Measurements from ENCODE around the gene CAMLG.
"Not testable (repeated sequence)": the region's sequence is repeated elsewhere in the genome, so short reads cannot be mapped to it uniquely, and the experiment has no call there.

The CAMLG gene

DNA sequence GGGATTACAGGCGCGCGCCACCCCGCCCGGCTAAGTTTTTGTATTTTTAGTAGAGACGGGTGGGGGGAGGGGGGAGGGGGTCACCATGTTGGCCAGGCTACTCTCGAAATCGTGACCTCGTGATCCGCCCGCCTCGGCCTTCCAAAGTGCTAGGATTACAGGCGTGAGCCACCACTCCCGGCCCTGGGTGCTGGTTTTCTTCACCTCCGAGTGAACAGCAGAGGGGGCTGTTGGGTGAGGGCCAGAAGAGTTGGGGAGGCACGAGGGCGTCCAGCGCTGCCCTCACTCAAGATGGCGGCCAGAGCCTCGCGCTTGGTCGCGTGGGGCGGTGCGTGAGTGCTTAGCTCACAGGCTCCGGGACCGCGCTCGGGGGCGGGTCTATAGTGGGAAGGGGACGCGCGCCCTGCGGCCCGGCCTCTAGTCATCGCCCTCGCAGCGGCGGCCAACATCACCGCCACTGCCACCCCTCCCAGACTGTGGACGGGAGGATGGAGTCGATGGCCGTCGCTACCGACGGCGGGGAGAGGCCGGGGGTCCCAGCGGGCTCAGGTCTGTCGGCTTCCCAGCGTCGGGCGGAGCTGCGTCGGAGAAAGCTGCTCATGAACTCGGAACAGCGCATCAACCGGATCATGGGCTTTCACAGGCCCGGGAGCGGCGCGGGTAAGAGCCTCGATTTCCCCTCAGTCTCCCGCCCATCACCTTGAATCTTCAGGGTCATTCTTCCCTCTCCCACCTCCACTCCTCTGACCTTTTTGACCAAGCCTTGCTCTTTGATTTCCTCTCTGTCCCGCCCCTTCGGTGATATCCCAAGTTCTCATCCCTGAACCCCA, at the start of gene CAMLG:
Gene CAMLG, plus strand, starts transcription at position 416 of the 830 bp plus-strand sequence. Its CDS starts 73 bp downstream, at position 489.
- DNase-seq (ENCODE audit: low read depth) = peak; percentile 98

DNA sequence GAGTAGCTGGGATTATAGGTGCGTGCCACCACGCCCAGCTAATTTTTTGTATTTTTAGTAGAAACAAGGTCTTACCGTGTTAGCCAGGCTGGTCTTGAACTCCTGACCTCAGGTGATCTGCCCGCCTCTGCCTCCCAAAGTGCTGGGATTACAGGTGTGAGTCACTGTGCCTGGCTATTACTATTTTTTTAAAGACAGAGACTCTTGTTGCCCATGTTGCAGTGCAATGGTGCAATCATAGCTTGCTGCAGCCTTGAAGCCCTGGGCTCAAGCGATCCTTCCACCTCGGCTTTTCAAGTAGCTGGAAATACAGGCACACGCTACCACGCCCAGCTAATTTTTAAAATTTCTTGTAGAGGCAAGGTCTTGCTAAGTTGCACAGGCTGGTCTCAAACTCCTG, 48.2 kb upstream of the CAMLG start:
- DNase-seq (ENCODE audit: low read depth) = not testable (repeated sequence)

DNA sequence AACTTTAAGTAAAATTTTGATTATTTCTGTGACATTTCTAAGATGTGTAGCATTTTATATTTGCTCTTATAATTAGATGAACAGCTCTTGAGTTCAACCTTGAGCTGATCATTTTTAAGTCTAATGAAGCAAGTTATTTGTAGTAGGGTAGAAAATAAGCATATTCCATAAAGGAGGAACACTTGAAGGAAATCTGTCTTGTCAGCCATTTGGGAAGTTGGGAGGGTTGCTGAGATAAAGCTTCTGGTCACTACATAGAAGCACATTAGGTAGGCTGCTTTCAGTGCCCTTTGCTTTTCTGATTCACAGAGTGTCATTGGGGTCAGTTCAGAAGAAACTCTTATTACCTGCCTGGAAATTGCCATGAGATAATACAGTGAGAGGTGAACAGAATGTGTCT, 45.6 kb upstream of the CAMLG start:
- no peak for DNase-seq (ENCODE audit: low read depth)

DNA sequence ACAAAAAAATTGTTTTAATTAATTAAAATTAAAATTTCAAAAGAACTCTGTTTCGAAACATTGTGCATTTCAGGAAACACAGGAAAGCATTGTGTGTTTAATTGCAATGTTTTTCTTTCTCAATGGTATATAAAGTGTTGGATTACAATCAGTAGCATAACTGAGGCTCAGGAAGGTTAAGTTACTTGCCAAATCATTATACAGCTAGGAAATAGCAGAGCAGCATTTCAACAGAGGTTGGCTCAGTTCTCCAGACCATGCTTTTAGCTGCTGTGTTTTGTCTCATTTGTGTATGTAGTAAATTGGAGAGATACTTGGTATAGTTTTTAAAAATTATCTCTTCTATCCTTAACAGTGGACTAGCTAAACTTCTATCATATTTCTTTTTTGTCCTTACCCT, 30.0 kb upstream of the CAMLG start:
- no peak for DNase-seq (ENCODE audit: low read depth)

DNA sequence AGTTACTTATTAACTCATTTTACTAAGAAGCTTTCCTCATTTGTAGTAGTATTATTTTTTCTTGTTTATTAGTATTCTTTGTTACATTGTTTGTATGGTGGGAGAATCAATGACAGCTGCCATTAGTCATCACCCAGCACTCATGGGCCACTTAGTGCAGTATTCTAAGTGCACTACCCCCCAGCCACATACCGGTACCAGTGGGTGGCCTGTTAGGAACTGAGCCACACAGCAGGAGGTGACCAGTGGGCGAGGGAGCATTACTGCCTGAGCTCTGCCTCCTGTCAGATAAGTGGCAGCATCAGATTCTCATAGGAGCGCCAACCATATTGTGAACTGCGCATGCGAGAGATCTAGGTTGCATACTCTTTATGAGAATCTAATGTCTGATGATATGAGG, 24.2 kb upstream of the CAMLG start:
- DNase-seq (ENCODE audit: low read depth) = no peak

DNA sequence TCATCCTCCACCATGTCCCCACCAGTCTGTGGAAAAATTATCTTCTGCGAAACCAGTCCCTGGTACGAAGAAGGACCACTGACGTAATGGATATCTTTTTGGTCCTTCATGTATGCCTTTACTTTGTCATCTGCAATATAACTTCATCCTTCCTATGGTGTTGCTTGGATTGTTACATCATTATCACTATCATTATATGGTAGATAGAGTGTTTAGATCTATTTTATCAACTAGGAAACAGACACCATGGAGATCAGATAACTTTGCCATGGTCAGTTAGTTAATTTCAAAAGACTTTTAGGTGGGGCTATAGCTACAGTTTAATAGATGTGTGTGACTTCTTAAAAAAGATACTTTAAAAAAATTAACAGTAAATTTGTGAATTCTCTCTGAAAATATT, 23.8 kb upstream of the CAMLG start:
- no peak for DNase-seq (ENCODE audit: low read depth)

DNA sequence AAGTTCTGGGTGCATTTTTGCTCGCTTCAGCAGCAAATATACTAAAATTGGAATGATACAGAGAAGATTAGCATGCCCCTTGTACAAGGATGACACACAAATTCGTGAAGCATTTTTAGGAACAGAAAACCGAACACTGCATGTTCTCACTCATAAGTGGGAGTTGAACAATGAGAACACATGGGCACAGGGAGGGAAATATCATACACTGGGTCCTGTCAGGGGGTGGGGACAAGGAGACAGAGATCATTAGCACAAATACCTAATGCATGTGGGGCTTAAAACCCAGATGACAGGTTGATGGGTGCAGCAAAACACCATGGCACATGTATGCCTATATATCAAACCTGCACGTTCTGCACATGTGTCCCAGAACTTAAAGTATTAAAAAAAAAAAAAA, 22.9 kb upstream of the CAMLG start:
- DNase-seq (ENCODE audit: low read depth) = not testable (repeated sequence)

DNA sequence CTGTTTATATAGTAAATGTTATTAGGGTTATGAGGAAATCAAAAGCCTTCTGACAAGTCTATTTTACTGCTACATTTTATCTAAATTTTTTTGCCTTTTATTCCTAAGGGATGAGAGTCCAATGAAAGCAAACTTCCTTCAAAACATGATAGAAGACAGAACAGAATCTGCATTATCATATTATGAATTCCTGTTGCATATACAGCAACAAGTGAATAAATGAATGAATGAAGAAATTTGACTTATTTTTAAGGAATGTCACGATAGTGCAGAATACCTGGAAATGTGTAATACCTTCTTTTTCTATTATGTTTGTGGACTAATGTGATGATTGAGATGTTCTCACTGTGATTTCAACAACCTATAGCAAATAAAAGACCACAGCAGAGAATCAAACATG, 13.5 kb upstream of the CAMLG start:
- no peak for DNase-seq (ENCODE audit: low read depth)

DNA sequence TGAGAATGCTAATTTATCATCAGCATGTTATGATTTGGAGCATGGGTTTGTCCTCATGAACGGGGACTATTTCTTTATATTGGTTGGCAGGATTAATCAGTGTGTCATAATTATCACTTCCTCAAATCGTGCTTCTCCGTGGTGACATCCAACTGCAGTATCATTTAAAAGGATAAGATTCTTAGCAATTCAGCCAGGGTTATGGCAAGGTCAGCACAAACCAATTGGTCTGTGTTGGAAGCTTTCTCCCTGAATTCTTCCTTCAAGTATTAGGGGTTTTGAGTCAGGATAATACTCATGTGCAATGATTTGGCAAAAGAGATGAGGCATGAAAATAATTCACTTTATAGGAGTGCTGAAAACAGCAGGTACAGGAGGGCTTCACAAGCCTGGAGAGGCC, 5.5 kb upstream of the CAMLG start:
- no peak for DNase-seq (ENCODE audit: low read depth)

DNA sequence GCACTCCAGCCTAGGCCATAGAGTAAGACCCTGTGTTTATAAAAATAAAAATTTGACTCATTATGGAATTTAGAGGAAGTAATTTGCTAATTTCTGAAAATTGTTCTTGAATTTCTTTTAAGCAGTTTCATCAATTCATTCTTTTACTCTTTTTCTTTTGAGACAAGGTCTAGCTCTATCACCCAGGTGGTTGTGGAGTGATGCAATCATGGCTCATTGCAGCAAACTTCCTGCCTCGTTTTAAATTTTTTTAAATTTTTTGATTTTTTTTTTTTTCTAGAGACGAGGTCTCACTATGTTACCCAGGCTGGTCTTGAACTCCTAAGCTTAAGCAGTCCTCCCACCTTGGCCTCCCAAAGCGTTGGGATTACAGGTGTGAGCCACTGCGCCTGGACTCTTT, 3.1 kb upstream of the CAMLG start:
- DNase-seq (ENCODE audit: low read depth) = no peak

DNA sequence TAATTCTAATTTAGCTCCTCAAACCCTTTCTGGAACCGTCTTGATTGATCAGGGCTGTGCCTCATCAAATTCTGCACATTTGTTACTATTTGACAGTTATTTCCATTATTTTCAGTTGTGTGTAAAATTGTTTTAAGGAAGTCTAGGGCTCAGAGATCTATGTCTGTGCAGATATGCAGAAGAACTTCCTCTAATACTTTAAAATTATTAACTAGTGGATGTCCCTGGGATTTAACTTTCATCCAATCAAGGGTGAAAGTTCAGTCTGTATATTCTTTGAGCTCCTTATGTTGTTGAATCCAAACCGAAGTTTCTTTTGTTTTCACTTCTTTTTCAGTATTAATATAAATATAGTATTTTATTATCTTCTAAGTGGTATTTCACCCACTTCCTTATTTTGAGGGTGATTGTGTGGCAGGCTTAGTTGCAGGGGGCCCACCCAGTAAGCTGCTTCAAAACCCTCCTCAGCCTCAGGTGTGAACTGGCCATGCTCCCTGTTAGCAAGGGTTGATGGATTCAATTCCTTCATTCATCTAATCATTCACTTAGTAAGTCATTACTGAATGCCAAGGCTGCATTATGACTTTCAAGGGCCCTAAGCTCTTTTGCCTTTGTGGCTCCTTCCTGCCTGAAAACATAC, 2.1 kb upstream of the CAMLG start:
- no peak for DNase-seq (ENCODE audit: low read depth)

DNA sequence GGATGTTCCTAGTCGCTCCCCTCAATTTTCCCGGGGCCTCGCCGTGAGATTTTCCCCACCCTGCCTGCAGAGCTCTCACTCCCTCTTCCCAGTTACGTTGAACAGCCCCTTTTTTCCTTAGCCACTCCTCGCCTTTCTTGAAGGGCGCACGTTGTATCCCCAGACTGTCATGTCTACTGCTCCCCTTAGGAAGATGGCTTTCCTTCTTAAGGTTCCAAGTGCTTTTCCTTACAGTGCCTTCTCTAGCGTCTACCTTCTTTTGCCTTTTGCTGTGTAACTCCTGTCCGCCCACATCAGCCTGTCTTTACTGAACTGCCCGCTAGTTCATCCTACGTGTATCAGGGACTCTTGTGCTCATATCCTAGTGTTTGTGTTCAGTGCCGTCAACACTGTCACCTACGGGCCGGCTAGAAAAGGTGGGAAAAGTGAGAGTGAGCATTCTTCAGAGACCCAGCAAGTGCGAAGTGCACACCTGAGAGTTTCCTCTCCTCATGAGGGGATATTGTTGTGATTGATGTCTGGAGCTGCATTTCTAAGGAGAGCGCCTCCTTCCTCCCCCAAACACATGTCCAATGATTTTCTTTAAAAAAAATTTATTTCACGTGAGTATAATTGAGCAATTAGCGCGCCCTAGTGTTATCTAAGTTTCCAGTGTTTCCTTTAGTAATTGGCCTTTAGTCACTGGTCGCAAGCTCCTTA, 764 bp downstream of the CAMLG start:
- no peak for DNase-seq (ENCODE audit: low read depth)

DNA sequence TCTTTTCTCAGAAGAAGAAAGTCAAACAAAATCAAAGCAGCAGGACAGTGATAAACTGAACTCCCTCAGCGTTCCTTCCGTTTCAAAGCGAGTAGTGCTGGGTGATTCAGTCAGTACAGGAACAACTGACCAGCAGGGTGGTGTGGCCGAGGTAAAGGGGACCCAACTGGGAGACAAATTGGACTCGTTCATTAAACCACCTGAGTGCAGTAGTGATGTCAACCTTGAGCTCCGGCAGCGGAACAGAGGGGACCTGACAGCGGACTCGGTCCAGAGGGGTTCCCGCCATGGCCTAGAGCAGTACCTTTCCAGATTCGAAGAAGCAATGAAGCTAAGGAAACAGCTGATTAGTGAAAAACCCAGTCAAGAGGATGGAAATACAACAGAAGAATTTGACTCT, 2.7 kb downstream of the CAMLG start:
- no peak for DNase-seq (ENCODE audit: low read depth)

DNA sequence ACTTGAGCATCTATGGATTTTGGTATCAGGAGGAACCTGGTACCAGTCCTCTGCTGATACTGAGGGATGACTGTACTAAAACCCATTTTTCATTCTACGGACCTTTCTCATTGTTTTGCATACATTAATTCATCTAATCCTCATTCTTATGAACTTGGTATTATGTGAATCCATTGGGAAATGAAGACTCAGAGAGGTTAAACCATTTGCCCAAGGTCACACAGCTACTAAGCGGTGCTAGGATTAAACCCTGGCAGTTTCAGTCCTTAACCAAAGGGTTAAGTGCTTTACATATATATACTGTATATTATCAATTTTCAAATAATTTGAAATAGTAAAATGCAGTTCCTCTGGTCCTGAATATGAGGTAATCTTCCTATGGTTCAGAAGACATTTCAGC, 3.8 kb downstream of the CAMLG start:
- no peak for DNase-seq (ENCODE audit: low read depth)

DNA sequence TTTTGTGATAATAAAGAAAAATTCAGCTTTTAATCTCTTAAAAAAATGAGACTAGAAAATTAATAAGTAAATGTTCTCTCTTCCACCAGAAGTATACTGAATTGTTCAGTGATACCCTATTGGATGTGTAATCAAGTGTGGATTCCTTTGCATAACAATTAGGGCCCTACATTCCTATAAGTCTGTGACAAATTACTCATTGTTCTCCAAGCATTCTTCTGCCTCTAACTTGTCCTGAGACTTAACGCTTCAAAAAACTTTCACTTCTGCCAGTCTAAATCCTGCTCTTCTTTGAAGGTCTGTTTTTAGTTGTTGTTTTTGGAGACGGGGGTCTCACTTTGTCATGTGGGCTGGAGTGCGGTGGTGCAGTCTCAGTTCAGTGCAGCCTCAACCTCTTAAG, 11.1 kb downstream of the CAMLG start:
- DNase-seq (ENCODE audit: low read depth) = no peak

DNA sequence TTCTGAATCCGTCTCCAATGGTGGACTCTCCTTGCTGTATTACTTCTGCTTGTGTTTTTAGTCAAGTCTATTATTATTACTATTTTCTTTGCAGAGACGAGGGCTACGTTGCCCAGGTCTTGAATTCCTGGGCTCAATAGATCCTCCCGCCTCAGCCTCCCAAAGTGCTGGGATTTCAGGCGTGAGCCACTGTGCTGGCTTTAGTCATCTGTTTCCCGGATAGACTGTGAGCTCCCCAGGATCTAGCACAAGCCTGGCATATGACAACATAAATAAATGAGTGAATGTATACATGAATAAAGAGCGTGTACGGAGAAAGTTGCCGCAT, 19.8 kb downstream of the CAMLG start:
- DNase-seq (ENCODE audit: low read depth) = no peak

DNA sequence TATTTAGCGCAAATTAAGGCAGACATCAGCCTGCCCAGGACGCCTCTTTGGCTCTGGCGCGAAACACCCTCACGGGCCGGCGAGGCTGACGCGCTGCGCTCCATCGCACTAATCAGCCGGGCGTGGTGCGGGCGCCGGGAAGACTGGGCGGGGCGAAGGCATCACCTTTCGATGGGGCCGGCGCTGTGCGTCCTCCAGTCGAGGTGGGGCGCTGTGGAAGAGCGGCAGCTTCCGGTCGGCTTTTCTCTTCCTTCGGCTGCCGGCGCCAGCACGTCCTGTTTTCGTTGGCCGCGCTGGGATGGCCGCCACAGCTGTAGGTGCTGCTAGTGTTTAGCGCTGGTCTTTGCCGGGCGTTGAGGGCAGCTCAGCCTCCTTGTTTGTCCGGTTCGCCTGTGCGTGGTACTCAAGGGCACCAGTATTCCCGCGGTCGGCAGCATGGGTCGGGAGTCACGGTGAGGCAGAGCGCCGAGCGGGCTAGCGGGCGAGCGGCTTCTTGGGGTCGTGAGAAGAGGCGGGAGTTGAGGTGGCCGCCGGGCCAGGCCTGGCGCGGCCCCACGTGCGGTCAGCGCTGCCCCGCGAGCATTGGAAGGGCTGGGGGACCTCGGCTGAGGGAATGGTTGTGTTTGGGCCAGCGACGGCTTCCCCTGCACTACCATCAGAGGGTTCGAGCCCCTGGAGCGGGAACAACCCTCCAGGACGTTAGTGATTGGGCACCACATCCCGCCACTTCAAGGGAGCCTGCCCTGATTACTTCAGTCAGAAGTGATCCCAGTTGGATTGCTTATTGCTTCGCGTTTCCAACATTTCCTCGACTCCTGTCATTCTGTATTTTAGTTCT, 20.4 kb downstream of the CAMLG start, which contains the start of gene DDX46:
Gene DDX46, plus strand, starts transcription at position 276 of the 838 bp plus-strand sequence. Its CDS starts 160 bp downstream, at position 436.
- DNase-seq (ENCODE audit: low read depth) = peak; percentile 95

DNA sequence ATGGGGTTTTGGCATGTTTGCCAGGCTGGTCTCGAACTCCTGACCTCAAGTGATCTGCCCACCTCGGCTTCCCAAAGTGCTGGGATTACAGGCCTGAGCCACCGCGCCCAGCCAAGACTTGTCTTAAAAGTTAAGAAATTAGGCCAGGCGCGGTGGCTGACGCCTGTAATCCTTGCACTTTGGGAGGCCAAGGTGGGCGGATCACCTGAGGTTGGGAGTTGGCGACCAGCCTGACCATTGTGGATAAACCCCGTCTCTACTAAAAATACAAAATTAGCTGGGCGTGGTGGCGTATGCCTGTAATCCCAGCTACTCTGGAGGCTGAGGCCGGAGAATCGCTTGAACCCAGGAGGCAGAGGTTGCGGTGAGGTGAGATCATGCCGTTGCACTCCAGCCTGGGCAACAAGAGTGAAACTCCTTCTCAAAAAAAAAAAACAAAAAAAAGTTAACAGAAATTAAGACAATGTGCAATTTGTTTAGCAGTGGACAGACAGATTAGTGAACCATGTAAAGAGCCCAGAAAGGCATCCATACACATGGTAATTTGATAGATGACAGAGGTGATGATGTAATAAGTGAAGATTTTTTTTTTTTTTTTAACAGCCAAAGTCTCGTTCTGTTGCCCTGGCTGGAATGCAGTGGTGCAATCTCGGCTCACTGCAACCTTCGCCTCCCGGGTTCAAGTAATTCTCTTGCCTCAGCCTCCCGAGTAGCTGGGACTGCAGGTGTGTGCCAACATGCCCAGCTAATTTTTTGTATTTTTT, 29.4 kb downstream of the CAMLG start:
- DNase-seq (ENCODE audit: low read depth) = not testable (repeated sequence)

DNA sequence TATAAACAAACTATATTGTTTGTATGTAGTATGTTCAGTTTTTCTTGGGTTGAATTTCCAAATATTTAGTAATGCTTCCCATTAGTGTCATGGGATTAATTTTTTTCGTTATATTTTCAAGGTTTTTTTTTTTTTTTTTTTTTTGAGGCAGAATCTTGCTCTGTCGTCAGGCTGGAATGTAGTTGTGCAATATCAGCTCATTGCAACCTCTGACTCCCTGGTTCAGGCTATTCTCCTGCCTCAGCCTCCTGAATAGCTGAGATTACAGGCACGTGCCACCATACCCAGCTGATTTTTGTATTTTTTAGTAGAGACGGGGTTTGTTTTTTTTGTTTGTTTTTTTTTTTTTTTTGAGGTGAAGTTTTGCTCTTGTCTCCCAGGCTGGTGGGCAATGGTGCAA, 30.9 kb downstream of the CAMLG start:
- DNase-seq (ENCODE audit: low read depth) = no peak

DNA sequence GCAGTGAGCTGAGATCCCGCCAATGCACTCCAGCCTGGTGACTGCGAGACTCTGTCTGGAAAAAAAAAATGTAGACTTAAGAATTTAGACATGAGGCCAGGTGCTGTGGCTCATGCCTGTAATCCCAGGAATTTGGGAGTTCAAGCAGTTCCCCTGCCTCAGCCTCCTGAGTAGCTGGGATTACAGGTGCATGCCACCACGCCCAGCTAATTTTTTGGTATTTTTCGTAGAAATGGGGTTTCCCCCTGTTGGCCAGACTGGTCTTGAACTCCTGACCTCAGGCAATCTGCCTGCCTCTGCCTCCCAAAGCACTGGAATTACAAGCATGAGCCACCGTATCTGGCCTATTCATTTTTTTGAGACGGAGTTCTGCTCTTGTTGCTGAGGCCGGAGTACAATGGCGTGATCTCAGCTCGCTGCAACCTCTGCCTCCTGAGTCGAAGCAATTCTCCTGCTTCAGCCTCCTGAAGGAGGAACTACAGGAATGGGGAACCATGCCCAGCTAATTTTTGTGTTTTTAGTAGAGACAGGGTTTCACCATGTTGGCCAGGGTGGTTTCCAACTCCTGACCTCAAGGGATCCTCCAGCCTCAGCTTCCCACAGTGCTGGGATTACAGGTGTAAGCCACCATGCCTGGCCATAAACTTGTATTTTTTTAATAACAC, 34.2 kb downstream of the CAMLG start:
- DNase-seq (ENCODE audit: low read depth) = no peak

DNA sequence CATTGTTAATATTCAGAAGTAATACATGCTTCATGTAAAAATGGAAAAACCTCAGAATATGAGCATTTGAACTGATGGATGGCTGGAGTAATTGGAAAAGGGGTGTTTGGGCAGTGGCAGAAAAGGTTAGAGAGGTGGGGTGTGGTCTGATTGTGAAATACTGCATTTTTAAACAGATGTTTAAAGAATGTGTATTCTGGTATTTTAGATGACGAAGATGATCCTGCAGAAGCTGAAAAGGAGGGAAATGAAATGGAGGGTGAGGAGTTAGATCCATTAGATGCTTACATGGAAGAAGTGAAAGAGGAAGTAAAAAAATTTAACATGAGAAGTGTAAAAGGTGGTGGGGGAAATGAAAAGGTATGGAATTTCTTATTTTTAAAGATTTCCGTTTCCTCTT, 39.0 kb downstream of the CAMLG start:
- DNase-seq (ENCODE audit: low read depth) = no peak

All from activated T-cell treated with anti-CD3 and anti-CD28 coated beads for 48 hours (primary cell).